Measurements from ENCODE around the gene MC1R. TPM values are rescaled to one million over a fixed set of nuclear protein-coding genes. Genes with fewer than 3 reads are reported as not detected.

Gene MC1R
- total and polyA plus RNA-seq, 2 of the 4 experiments (the other 2 are of a cell fraction) = 3.8 to 9.5 TPM

DNA sequence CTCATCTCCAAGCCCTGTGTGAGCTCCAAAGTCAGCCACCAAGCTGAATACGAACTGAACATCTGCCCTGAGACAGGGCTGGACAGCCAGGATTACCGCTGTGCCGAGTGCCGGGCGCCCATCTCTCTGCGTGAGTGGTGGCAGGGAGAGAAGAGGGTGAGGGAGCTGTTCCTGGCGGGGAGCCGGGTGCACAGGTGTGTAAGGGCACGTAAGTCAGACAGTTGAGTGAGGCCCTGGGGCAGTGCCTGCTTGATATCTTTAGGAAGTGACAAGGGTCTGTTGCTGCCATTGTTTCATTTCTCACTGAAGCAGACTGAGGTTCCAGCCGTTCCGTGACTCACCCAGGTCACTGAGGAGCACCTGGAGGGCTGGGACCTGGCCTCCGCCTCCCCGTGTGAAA lies 42.3 kb downstream of the MC1R start:
- Histone ChIP-seq H3K56ac (ENCODE audit: extremely low read depth, insufficient read depth, low read length) (no peak overlapping the region), H3K18ac (ENCODE audit: low read depth, low read length) (no peak overlapping the region), H2BK5ac (ENCODE audit: low read depth, low read length, poor library complexity, severe bottlenecking) (no peak overlapping the region), H3K4me2 (ENCODE audit: low read depth, low read length) (no peak overlapping the region), H2AK9ac (replicated peaks; ENCODE audit: low read depth, low read length, poor library complexity) (no peak overlapping the region), H3K4me1 (ENCODE audit: control insufficient read depth, insufficient read depth, low read length) (no peaks in the 10 kb centered on the region), H3K4me3 (ENCODE audit: insufficient read depth, low read depth, low read length) (no peak overlapping the region), H3K27me3 (ENCODE audit: control insufficient read depth, insufficient read depth, low read length) (no peaks in the 10 kb centered on the region), H2AFZ (replicated peaks; ENCODE audit: low read length, poor library complexity) (no peak overlapping the region), H4K5ac (ENCODE audit: low read depth, low read length) (no peak overlapping the region), H2BK20ac (ENCODE audit: low read depth, low read length) (no peak overlapping the region), H4K20me1 (ENCODE audit: insufficient read depth, low read length) (peaks cover 4% of the 10 kb centered on the region; the same call in 1 of the 2 replicates), H3K9me3 (ENCODE audit: control insufficient read depth, insufficient read depth, low read length) (no peaks in the 10 kb centered on the region), H3K36me3 (ENCODE audit: control insufficient read depth, insufficient read depth, low read length) (peaks cover 51% of the 10 kb centered on the region), H4K91ac (ENCODE audit: insufficient read depth, low read depth, low read length) (no peak overlapping the region), H4K8ac (ENCODE audit: low read depth in 2 of 2, low read length in 2 of 2) (no peak overlapping the region), H2AK5ac (ENCODE audit: low read depth, low read length) (no peak overlapping the region), H3K14ac (replicated peaks; ENCODE audit: low read depth, low read length) (no peak overlapping the region), H2BK120ac (ENCODE audit: low read depth, low read length) (no peak overlapping the region), H3K4ac (ENCODE audit: low read depth, low read length) (no peak overlapping the region), H3K79me1 (ENCODE audit: low read depth in 1 of 2, low read length in 2 of 2) (peaks cover 0 to 20% of the 10 kb centered on the region in 2 experiments; a peak in 2 of 4 replicates), H3K9me1 (ENCODE audit: insufficient read depth, low read length) (no peaks in the 10 kb centered on the region; the same call in 1 of the 2 replicates), H3K9ac (ENCODE audit: low read depth, low read length) (no peak overlapping the region), H3K23ac (ENCODE audit: low read depth, low read length) (no peak overlapping the region), H3K27ac (ENCODE audit: insufficient read depth, low read length) (no peak overlapping the region), H2BK15ac (ENCODE audit: low read depth, low read length) (no peak overlapping the region)
- in situ Hi-C loops (cut with MboI; ENCODE audit: low sequenced_read_pairs) = no loop called here
- no peak for TF ChIP-seq NFE2L2 (IDR thresholded peaks at IDR 0.05; ENCODE audit: low read depth, low read length)
- no peak for TF ChIP-seq RAD21 (IDR thresholded peaks at IDR 0.05; ENCODE audit: low read length)
- TF ChIP-seq POLR2A (IDR thresholded peaks at IDR 0.05; ENCODE audit: low read depth, low read length) = no peak
- TF ChIP-seq MAZ (IDR thresholded peaks at IDR 0.05; ENCODE audit: borderline replicate concordance, low read depth, low read length) = no peak
- no peak for TF ChIP-seq FOS (IDR thresholded peaks at IDR 0.05; ENCODE audit: low read depth, low read length)
- TF ChIP-seq, protein P1, sequence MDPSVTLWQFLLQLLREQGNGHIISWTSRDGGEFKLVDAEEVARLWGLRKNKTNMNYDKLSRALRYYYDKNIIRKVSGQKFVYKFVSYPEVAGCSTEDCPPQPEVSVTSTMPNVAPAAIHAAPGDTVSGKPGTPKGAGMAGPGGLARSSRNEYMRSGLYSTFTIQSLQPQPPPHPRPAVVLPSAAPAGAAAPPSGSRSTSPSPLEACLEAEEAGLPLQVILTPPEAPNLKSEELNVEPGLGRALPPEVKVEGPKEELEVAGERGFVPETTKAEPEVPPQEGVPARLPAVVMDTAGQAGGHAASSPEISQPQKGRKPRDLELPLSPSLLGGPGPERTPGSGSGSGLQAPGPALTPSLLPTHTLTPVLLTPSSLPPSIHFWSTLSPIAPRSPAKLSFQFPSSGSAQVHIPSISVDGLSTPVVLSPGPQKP (IDR thresholded peaks at IDR 0.05; ENCODE audit: borderline replicate concordance, low read depth, low read length) = no peak
- ChIA-PET POLR2A (ENCODE audit: unreplicated experiment) (no interaction called here), CTCF (no interaction called here)
- ATAC-seq (ENCODE audit: low read depth) = no peak
- DNase-seq = no peak
- intact Hi-C loops (cut with micrococcal nuclease) = no loop called here
- BruUV-seq (replicated peaks) = no TSS peak
- dilution Hi-C loops (cut with HindIII; ENCODE audit: low sequenced_read_pairs, unreplicated experiment) = no loop called here
- 89% methylated on average over 7 of the region's 13 CpGs; no CpG with 5 or more reads in 1 of the 2 experiments for WGBS, 2 experiments (ENCODE audit: extremely low coverage in 2 of 2, insufficient read length in 1 of 2)

All from IMR-90 (cell line).